OCI-LY7 (cell line): ENCODE results near the gene HOXA3. TPM values are rescaled to one million over a fixed set of nuclear protein-coding genes. Genes with fewer than 3 reads are reported as not detected.

Experiments used
- BruUV-seq: library from RNA; stranded (reverse); fragments of 400-500 nt; replicated peaks from 2 replicates; lab custom pipeline; 2021; lab: Mats Ljungman, UMichigan
- CTCF ChIA-PET: fragments of 300-600 bp; sonication (Branson Sonifier 250); formaldehyde crosslinking; loops from one replicate; lab custom pipeline; 2022; ENCODE audit warnings: antibody characterized with exemption; ENCODE audit not compliant: unreplicated experiment; lab: Charles Lee
- POLR2A ChIA-PET: fragments of 300-600 bp; sonication (Branson Sonifier 250); formaldehyde crosslinking; loops from one replicate; lab custom pipeline; 2022; ENCODE audit warnings: antibody characterized with exemption; lab: Charles Lee
- DNase-seq: peaks from one replicate; pipeline ENCODE4 v3.0.0-alpha.2; 2015; ENCODE audit warnings: low spot score
- H2AFZ ChIP-seq: fragments of 200-600 bp; sonication (generic), shearing (Covaris generic); 2 replicates; pipeline ENCODE4 v1.6.1; 2014; ENCODE audit warnings: mild to moderate bottlenecking, antibody characterized with exemption, low read length, moderate library complexity
- H3K27ac ChIP-seq: fragments of 200-600 bp; sonication (generic); 2 replicates; pipeline ENCODE4 v1.5.1; 2014; ENCODE audit warnings: mixed run types, low read depth, mild to moderate bottlenecking, moderate library complexity, low read length, inconsistent platforms; ENCODE audit not compliant: poor library complexity, severe bottlenecking
- H3K36me3 ChIP-seq: fragments of 200-600 bp; sonication (generic); 2 replicates; pipeline ENCODE4 v1.6.1; 2014; ENCODE audit warnings: mild to moderate bottlenecking, antibody characterized with exemption, low read length, moderate library complexity, mixed read lengths; ENCODE audit not compliant: insufficient read depth
- H3K4me1 ChIP-seq: fragments of 200-600 bp; sonication (generic); 2 replicates; pipeline ENCODE4 v1.5.1; 2014; ENCODE audit warnings: mild to moderate bottlenecking, low read length; ENCODE audit not compliant: insufficient read depth, poor library complexity, severe bottlenecking
- H3K4me2 ChIP-seq: fragments of 200-600 bp; sonication (generic); 2 replicates; pipeline ENCODE4 v1.6.1; 2014; ENCODE audit warnings: mild to moderate bottlenecking, low read length
- H3K4me3 ChIP-seq: fragments of 200-600 bp; sonication (generic); 2 replicates; pipeline ENCODE4 v1.5.1; 2014; ENCODE audit warnings: mild to moderate bottlenecking, low read depth, low read length; ENCODE audit not compliant: poor library complexity, severe bottlenecking
- H3K79me2 ChIP-seq: fragments of 200-600 bp; sonication (generic); 2 replicates; pipeline ENCODE4 v1.6.1; 2016; ENCODE audit warnings: low read depth, mild to moderate bottlenecking, low read length, moderate library complexity, mixed read lengths; ENCODE audit not compliant: insufficient read depth
- H3K9me2 ChIP-seq: fragments of 200-600 bp; sonication (generic); 2 replicates; pipeline ENCODE4 v1.6.1; 2016; ENCODE audit warnings: mild to moderate bottlenecking, low read length, mixed read lengths; ENCODE audit not compliant: insufficient read depth
- H3K9me3 ChIP-seq: fragments of 200-600 bp; sonication (generic); 2 replicates; pipeline ENCODE4 v1.6.1; 2014; ENCODE audit warnings: mild to moderate bottlenecking, mixed run types, low read length, mixed read lengths
- H4K20me1 ChIP-seq: fragments of 200-600 bp; sonication (generic); 2 replicates; pipeline ENCODE4 v1.6.1; 2014; ENCODE audit warnings: mild to moderate bottlenecking, antibody characterized with exemption, low read length, moderate library complexity, mixed read lengths; ENCODE audit not compliant: insufficient read depth
- EZH2phosphoT487 ChIP-seq: fragments of 200-600 bp; sonication (generic); IDR thresholded peaks from 2 replicates; pipeline ENCODE4 v1.6.1; 2018; ENCODE audit warnings: low read depth, borderline replicate concordance, mild to moderate bottlenecking, mixed run types, antibody characterized with exemption, low read length, moderate library complexity, mixed read lengths
- intact Hi-C: fragments of 100-400 bp; cut with micrococcal nuclease; formaldehyde crosslinking; loops from one replicate; pipeline ENCODE4 v1.10.0; 2022; ENCODE audit not compliant: unreplicated experiment
- total RNA-seq, 2 experiments: library from RNA; depleted of rRNA in 1 of 2; stranded (reverse); fragments of >200 nt in 1 of 2; shearing (Covaris generic) in 1 of 2; gene quantifications; 2 replicates each; pipeline ENCODE4 v1.2.3, GENCODE V29; 2014 to 2022
- TF ChIP-seq, protein P1 (sequence below): fragments of 200-600 bp; sonication (generic); conservative IDR thresholded peaks from 2 replicates; pipeline ENCODE4 v1.5.1; 2014; ENCODE audit warnings: mild to moderate bottlenecking, antibody characterized with exemption, low read length, moderate library complexity, mixed read lengths

Gene HOXA3
- total RNA-seq, 2 experiments from 2014 or later, result 0.41 to 2.7 TPM

DNA sequence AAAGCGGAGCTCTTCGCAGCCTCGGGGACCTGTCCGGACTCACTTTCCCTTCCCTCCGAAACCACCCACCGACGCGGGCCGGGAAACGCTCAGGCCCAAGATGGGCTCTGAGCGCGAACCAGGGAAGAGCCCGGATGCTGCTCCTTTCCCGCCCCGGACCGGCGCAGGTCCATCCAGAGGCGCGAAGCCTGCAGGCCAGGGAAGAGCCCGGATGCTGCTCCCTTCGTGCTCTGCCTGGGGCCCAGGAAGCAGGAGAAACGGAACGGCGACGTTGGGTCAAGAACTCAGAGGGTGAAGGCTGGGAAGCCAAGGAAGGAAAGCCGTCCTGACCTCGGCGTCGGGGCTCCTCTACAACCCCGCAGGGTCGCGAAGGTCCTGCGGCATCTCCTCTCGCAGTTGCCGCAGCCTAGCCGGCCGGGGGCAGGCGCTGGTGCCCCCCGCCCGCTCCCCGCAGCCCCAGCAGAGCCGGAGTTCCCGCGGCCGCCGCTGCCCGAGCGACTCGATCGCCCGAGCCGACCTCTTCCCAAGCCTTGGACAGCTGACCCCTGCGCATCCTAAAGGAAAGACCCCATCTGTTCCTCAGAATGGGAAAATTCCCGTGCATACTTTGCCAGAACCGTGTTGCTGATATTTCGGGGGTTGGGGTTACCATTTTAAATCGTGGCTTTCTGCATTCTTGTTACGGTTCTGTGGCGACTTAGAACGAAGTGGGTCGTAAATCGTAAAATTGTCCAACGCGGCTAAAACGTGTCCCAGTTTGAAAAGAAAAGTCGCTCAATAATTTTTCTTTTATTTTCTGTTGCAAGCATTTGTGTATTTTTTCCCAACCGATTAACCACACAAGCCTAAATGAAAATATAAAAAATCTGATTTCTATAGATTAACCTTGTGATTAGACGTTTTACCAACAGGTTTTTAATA lies 64.1 kb downstream of the HOXA3 start:
- Histone ChIP-seq H2AFZ (no peak overlapping the region), H3K27ac (no peak overlapping the region), H3K4me1 (peaks cover 8% of the 10 kb centered on the region), H3K9me3 (no peaks in the 10 kb centered on the region), H3K36me3 (no peaks in the 10 kb centered on the region), H3K4me3 (no peak overlapping the region), H3K4me2 (no peak overlapping the region), H3K79me2 (no peaks in the 10 kb centered on the region), H4K20me1 (no peaks in the 10 kb centered on the region), H3K9me2 (no peaks in the 10 kb centered on the region)
- no TSS peak for BruUV-seq
- POLR2A ChIA-PET, result no interaction called here
- no peak for TF ChIP-seq EZH2phosphoT487
- TF ChIP-seq, protein P1, sequence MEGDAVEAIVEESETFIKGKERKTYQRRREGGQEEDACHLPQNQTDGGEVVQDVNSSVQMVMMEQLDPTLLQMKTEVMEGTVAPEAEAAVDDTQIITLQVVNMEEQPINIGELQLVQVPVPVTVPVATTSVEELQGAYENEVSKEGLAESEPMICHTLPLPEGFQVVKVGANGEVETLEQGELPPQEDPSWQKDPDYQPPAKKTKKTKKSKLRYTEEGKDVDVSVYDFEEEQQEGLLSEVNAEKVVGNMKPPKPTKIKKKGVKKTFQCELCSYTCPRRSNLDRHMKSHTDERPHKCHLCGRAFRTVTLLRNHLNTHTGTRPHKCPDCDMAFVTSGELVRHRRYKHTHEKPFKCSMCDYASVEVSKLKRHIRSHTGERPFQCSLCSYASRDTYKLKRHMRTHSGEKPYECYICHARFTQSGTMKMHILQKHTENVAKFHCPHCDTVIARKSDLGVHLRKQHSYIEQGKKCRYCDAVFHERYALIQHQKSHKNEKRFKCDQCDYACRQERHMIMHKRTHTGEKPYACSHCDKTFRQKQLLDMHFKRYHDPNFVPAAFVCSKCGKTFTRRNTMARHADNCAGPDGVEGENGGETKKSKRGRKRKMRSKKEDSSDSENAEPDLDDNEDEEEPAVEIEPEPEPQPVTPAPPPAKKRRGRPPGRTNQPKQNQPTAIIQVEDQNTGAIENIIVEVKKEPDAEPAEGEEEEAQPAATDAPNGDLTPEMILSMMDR, result no peak
- intact Hi-C loops, result no loop called here
- DNase-seq, result no peak
- CTCF ChIA-PET, result no interaction called here

DNA sequence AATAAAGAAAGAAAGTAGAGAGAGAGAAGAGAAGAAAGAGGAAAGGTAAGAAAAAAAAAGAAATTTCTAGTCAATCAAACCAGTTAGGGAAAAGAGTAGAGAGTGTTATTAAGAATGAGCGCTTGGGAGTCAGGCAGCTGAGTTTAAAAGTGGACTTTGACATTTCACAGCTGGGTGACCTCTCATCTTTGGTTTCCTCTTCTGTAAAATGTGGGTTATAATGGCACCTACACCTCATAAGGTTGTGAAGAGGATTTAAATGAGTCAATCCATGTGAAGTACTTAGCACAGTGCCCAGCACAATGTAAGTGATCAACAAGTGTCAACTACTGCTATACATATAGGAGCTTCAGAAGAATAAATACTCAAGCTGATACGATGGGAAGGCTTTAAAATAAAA lies 68.7 kb downstream of the HOXA3 start:
- H3K9me2 ChIP-seq, result no peaks in the 10 kb centered on the region
- POLR2A ChIA-PET, result interaction anchor here (0.7 to 1.5 kb wide), 4 partner anchors 10 to 195 kb away, joined by 3 to 10 read pairs (median 4); no protein-coding TSS in a partner anchor
- no peaks in the 10 kb centered on the region for H4K20me1 ChIP-seq
- no peaks in the 10 kb centered on the region for H3K36me3 ChIP-seq
- H2AFZ ChIP-seq, result no peak overlapping the region
- H3K4me2 ChIP-seq, result no peak overlapping the region
- H3K4me3 ChIP-seq, result no peak overlapping the region
- H3K4me1 ChIP-seq, result no peaks in the 10 kb centered on the region
- H3K9me3 ChIP-seq, result no peaks in the 10 kb centered on the region
- no TSS peak for BruUV-seq
- H3K27ac ChIP-seq, result no peak overlapping the region
- DNase-seq, result no peak
- CTCF ChIA-PET, result interaction anchor here (0.6 kb wide), 1 partner anchor 16 kb away, joined by 3 read pairs; no protein-coding TSS in a partner anchor
- H3K79me2 ChIP-seq, result no peaks in the 10 kb centered on the region
- intact Hi-C loops, result no loop called here
- TF ChIP-seq, protein P1, result no peak
- TF ChIP-seq EZH2phosphoT487, result no peak

DNA sequence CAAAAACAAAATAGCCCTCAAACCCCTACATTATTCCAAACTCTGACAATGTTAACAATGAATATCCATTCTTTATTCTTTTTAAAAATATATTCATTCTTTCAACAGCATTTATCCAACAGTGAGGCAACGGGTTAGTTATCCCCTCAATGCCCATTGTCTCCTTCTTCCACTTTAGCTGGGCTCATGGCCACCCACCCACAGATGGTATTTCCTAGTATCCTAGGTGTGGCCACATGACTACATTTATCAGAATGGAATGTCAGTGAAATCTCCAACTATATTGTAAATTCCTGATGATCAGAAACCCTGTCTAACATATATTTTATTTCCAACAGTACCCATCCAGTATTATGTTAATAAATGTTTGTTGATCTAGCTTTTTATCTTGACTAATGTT lies 70.2 kb downstream of the HOXA3 start:
- Histone ChIP-seq H4K20me1 (no peaks in the 10 kb centered on the region), H3K4me3 (no peak overlapping the region), H3K79me2 (no peaks in the 10 kb centered on the region), H3K27ac (no peak overlapping the region), H2AFZ (no peak overlapping the region), H3K4me1 (no peaks in the 10 kb centered on the region), H3K36me3 (no peaks in the 10 kb centered on the region), H3K9me3 (no peaks in the 10 kb centered on the region), H3K9me2 (no peaks in the 10 kb centered on the region), H3K4me2 (no peak overlapping the region)
- DNase-seq, result no peak
- TF ChIP-seq, protein P1, result no peak
- TF ChIP-seq EZH2phosphoT487, result no peak
- intact Hi-C loops, result no loop called here
- ChIA-PET CTCF (no interaction called here), POLR2A (interaction anchor here (0.9 kb wide), 1 partner anchor 12 kb away, joined by 3 read pairs; no protein-coding TSS in a partner anchor)
- no TSS peak for BruUV-seq
